Measurements from ENCODE around the gene TYW1. TPM values are rescaled to one million over a fixed set of nuclear protein-coding genes. Genes with fewer than 3 reads are reported as not detected.
"Not testable (repeated sequence)": the region's sequence is repeated elsewhere in the genome, so short reads cannot be mapped to it uniquely, and the experiment has no call there.

The TYW1 gene
- total RNA-seq, 5 donors from 2014 or later (not counting 1 experiment from before 2014, with no cell fraction given), result 20.1 to 26.7 (median 22.7) TPM

DNA sequence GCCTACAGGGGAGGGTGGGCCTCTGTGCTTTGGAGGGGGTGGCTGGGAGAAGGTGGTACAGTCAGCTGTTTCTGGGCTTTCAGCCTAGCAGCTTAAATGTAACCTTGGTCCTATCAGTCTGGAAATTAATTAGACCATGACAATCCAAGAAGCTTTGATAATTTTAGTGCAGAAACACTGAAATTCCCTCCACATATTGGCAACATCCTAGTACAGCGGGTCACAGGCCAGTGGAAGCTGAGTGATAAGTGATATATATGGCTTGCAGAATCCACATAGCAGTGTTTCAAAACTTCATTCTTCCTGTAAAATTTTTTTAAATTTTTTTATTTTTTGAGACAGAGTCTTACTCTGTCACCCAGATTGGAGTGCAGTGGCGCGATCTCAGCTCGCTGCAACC lies 212.6 kb downstream of the TYW1 start:
- no peak overlapping the region for H3K4me3 Mint-ChIP-seq
- ATAC-seq (replicated peaks in 1 of 4) (no peak), DNase-seq (no peak)
- no peak overlapping the region for H3K27ac ChIP-seq (ENCODE audit: low read length)
- no peak overlapping the region for H3K27ac Mint-ChIP-seq
- H3K4me1 ChIP-seq (ENCODE audit: control insufficient read depth in 1 of 2, extremely low read depth in 1 of 2, insufficient read depth in 2 of 2, low read length in 2 of 2), result no peaks in the 10 kb centered on the region
- H3K27me3 ChIP-seq (replicated peaks in 1 of 2; ENCODE audit: control insufficient read depth in 2 of 2, extremely low read depth in 1 of 2, insufficient read depth in 2 of 2, low read length in 1 of 2), result no peaks in the 10 kb centered on the region
- no peaks in the 10 kb centered on the region for H3K9me3 ChIP-seq
- ChIA-PET POLR2A (no interaction called here), CTCF (no interaction called here)
- no peaks in the 10 kb centered on the region for H3K27me3 Mint-ChIP-seq
- H3K36me3 ChIP-seq (ENCODE audit: control insufficient read depth in 2 of 2, extremely low read depth in 1 of 2, insufficient read depth in 1 of 2, low read length in 1 of 2), result peaks cover 0 to 9% of the 10 kb centered on the region in 2 donors
- H3K4me3 ChIP-seq (ENCODE audit: control insufficient read depth in 1 of 2, extremely low read depth in 1 of 2, low read length in 1 of 2), result no peak overlapping the region
- peaks cover 0 to 5% (median 0%) of the 10 kb centered on the region in 3 donors for H3K9me3 Mint-ChIP-seq
- peaks cover 52% of the 10 kb centered on the region for H3K36me3 Mint-ChIP-seq
- H3K4me1 Mint-ChIP-seq, result peaks cover 0 to under 1% (median 0%) of the 10 kb centered on the region in 3 donors
- WGBS (ENCODE audit: insufficient coverage), result no CpG with 5 or more reads among the region's 4 CpGs

DNA sequence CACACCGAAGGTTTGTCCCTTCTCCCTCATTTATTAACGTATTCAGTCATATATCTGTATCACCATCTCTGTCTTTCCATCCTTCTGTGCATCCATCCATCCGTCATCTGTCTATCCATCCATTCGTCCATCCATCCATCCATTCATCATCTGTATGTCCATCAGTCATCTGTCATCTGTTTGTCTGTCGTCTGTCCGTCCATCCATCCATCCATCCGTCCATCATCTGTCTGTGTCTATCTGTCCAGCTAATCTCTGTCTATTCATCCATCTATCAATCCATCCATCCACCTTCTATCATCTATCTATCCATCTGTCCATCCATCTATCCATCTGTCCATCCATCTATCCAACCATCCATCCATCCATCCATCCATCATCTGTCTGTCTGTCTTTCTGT lies 213.9 kb downstream of the TYW1 start:
- Mint-ChIP-seq H3K9me3 (peaks cover 0 to 5% (median 0%) of the 10 kb centered on the region in 3 donors), H3K36me3 (peaks cover 48% of the 10 kb centered on the region), H3K27ac (no peak overlapping the region), H3K4me3 (no peak overlapping the region), H3K4me1 (peaks cover 0 to 13% (median 4%) of the 10 kb centered on the region in 3 donors), H3K27me3 (no peaks in the 10 kb centered on the region)
- peaks cover 0 to 9% of the 10 kb centered on the region in 2 donors for H3K36me3 ChIP-seq (ENCODE audit: control insufficient read depth in 2 of 2, extremely low read depth in 1 of 2, insufficient read depth in 1 of 2, low read length in 1 of 2)
- WGBS (ENCODE audit: insufficient coverage), result 97% methylated on average over 6 of the region's 7 CpGs
- ChIA-PET POLR2A (no interaction called here), CTCF (no interaction called here)
- no peak for DNase-seq
- no peaks in the 10 kb centered on the region for H3K9me3 ChIP-seq
- ATAC-seq (replicated peaks in 1 of 4), result no peak
- H3K4me1 ChIP-seq (ENCODE audit: control insufficient read depth in 1 of 2, extremely low read depth in 1 of 2, insufficient read depth in 2 of 2, low read length in 2 of 2), result no peaks in the 10 kb centered on the region
- H3K4me3 ChIP-seq (ENCODE audit: control insufficient read depth in 1 of 2, extremely low read depth in 1 of 2, low read length in 1 of 2), result no peak overlapping the region
- H3K27me3 ChIP-seq (replicated peaks in 1 of 2; ENCODE audit: control insufficient read depth in 2 of 2, extremely low read depth in 1 of 2, insufficient read depth in 2 of 2, low read length in 1 of 2), result no peaks in the 10 kb centered on the region
- H3K27ac ChIP-seq (ENCODE audit: low read length), result no peak overlapping the region

DNA sequence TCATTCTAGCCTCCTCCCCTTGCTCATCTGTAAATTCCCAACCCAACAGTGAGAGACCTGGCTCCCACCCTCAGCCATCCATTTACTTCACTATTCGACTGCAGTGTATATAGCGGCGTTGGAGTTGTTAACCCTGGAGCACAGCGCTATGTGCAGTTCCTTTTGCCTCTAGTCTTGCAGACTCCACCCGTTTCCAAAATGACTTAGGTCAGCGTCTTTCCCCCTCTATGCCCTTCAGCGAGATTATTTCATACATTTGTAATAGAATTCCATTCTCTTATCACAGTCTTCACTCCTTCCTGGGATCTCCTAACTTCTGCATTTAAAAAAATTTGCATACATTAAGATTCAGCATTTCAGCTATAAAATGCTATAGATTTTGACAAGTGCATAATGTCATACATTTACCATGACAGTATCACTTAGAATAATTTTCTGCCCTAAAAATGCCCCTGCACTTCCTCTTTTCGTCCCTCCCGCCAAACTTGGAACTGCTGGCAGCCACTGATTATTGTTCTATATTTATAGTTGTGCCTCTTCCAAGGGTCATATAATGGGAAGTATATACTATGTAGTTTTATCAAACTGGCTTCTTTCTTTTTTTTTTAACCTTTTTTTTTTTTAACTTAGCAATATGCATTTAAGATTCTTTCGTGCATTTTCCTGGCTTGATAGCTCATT lies 215.2 kb downstream of the TYW1 start:
- H3K4me3 ChIP-seq (ENCODE audit: control insufficient read depth in 1 of 2, extremely low read depth in 1 of 2, low read length in 1 of 2); H3K9me3 ChIP-seq; H3K4me1 ChIP-seq (ENCODE audit: control insufficient read depth in 1 of 2, extremely low read depth in 1 of 2, insufficient read depth in 2 of 2, low read length in 2 of 2); H3K4me3 Mint-ChIP-seq; DNase-seq; H3K27ac Mint-ChIP-seq; H3K9me3 Mint-ChIP-seq; H3K27me3 Mint-ChIP-seq; H3K27ac ChIP-seq (ENCODE audit: low read length); H3K36me3 ChIP-seq (ENCODE audit: control insufficient read depth in 2 of 2, extremely low read depth in 1 of 2, insufficient read depth in 1 of 2, low read length in 1 of 2); H3K27me3 ChIP-seq (replicated peaks in 1 of 2; ENCODE audit: control insufficient read depth in 2 of 2, extremely low read depth in 1 of 2, insufficient read depth in 2 of 2, low read length in 1 of 2); CTCF ChIA-PET; ATAC-seq (replicated peaks in 1 of 4): not testable (repeated sequence)
- POLR2A ChIA-PET, result interaction anchor here in 1 of 2 donors (0.6 kb wide), 1 partner anchor 52 kb away, joined by 11 read pairs; no protein-coding TSS in a partner anchor
- WGBS (ENCODE audit: insufficient coverage), result 95% methylated on average over 7 of the region's 10 CpGs
- H3K36me3 Mint-ChIP-seq, result peaks cover 52% of the 10 kb centered on the region
- peaks cover 2 to 15% (median 4%) of the 10 kb centered on the region in 3 donors for H3K4me1 Mint-ChIP-seq

DNA sequence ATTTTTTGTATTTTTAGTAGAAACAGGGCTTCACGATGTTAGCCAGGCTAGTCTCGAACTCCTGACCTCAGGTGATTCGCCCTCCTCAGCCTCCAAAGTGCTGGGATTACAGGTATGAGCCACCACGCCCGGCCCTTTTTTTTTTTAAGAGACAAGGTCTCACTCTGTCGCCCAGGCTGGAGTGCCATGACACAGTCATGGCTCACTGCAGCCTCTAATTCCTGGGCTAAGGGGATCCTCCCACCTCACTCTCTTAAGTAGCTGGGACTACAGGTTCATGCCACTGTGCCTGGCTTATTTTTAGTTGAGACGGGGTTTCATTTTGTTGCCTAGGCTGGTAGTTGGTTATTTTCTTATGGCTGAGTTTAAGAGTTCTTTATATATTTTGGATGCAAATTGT lies 216.4 kb downstream of the TYW1 start:
- H3K36me3 ChIP-seq (ENCODE audit: control insufficient read depth in 2 of 2, extremely low read depth in 1 of 2, insufficient read depth in 1 of 2, low read length in 1 of 2); H3K4me1 ChIP-seq (ENCODE audit: control insufficient read depth in 1 of 2, extremely low read depth in 1 of 2, insufficient read depth in 2 of 2, low read length in 2 of 2); H3K9me3 ChIP-seq; H3K27ac Mint-ChIP-seq; H3K4me3 ChIP-seq (ENCODE audit: control insufficient read depth in 1 of 2, extremely low read depth in 1 of 2, low read length in 1 of 2); H3K9me3 Mint-ChIP-seq; ATAC-seq (replicated peaks in 1 of 4); POLR2A ChIA-PET; H3K27me3 Mint-ChIP-seq; H3K27ac ChIP-seq (ENCODE audit: low read length); H3K4me3 Mint-ChIP-seq; DNase-seq; H3K27me3 ChIP-seq (replicated peaks in 1 of 2; ENCODE audit: control insufficient read depth in 2 of 2, extremely low read depth in 1 of 2, insufficient read depth in 2 of 2, low read length in 1 of 2); CTCF ChIA-PET: not testable (repeated sequence)
- Mint-ChIP-seq H3K36me3 (peaks cover 52% of the 10 kb centered on the region), H3K4me1 (peaks cover 4 to 15% (median 5%) of the 10 kb centered on the region in 3 donors)
- 97% methylated on average over 5 of the region's 7 CpGs for WGBS (ENCODE audit: insufficient coverage)

GRCh38 chr7:67223551-67223950 lies 226.9 kb downstream of the TYW1 start:
- no CpG with 5 or more reads among the region's 2 CpGs for WGBS (ENCODE audit: insufficient coverage)

GRCh38 chr7:67226340-67226907 lies 229.8 kb downstream of the TYW1 start:
- H3K36me3 ChIP-seq (ENCODE audit: control insufficient read depth in 2 of 2, extremely low read depth in 1 of 2, insufficient read depth in 1 of 2, low read length in 1 of 2); POLR2A ChIA-PET; H3K4me1 Mint-ChIP-seq; H3K4me3 Mint-ChIP-seq; H3K9me3 ChIP-seq; ATAC-seq (replicated peaks in 1 of 4); H3K4me1 ChIP-seq (ENCODE audit: control insufficient read depth in 1 of 2, extremely low read depth in 1 of 2, insufficient read depth in 2 of 2, low read length in 2 of 2); H3K27me3 Mint-ChIP-seq; DNase-seq; CTCF ChIA-PET; H3K27ac ChIP-seq (ENCODE audit: low read length); H3K27me3 ChIP-seq (replicated peaks in 1 of 2; ENCODE audit: control insufficient read depth in 2 of 2, extremely low read depth in 1 of 2, insufficient read depth in 2 of 2, low read length in 1 of 2); H3K4me3 ChIP-seq (ENCODE audit: control insufficient read depth in 1 of 2, extremely low read depth in 1 of 2, low read length in 1 of 2); H3K27ac Mint-ChIP-seq: not testable (repeated sequence)
- Mint-ChIP-seq H3K9me3 (peaks cover 0 to 10% (median 8%) of the 10 kb centered on the region in 3 donors), H3K36me3 (peaks cover 51% of the 10 kb centered on the region)
- 25% methylated on average over 1 of the region's 5 CpGs for WGBS (ENCODE audit: insufficient coverage)

More at GRCh38 chr7:67223551-67223950, 226.9 kb downstream of the TYW1 start:
- CTCF ChIA-PET; H3K4me3 Mint-ChIP-seq; H3K27me3 Mint-ChIP-seq; H3K9me3 ChIP-seq; H3K27ac Mint-ChIP-seq; H3K27ac ChIP-seq (ENCODE audit: low read length); DNase-seq; ATAC-seq (replicated peaks in 1 of 4); H3K36me3 ChIP-seq (ENCODE audit: control insufficient read depth in 2 of 2, extremely low read depth in 1 of 2, insufficient read depth in 1 of 2, low read length in 1 of 2); H3K27me3 ChIP-seq (replicated peaks in 1 of 2; ENCODE audit: control insufficient read depth in 2 of 2, extremely low read depth in 1 of 2, insufficient read depth in 2 of 2, low read length in 1 of 2); H3K4me3 ChIP-seq (ENCODE audit: control insufficient read depth in 1 of 2, extremely low read depth in 1 of 2, low read length in 1 of 2); POLR2A ChIA-PET; H3K4me1 ChIP-seq (ENCODE audit: control insufficient read depth in 1 of 2, extremely low read depth in 1 of 2, insufficient read depth in 2 of 2, low read length in 2 of 2): not testable (repeated sequence)
- Mint-ChIP-seq H3K4me1 (peaks cover 6 to 22% (median 9%) of the 10 kb centered on the region in 3 donors), H3K36me3 (peaks cover 47% of the 10 kb centered on the region), H3K9me3 (peaks cover 0 to 13% (median 9%) of the 10 kb centered on the region in 3 donors)
